ENCODE results near the gene WASHC3.

GRCh38 chr12:102093319-102093718, 31.5 kb upstream of the WASHC3 start:
- TF ChIP-seq CTCF (conservative IDR thresholded peaks at IDR 0.05; ENCODE audit: low read depth, low read length) (no peak), EZH2 (IDR thresholded peaks at IDR 0.05; ENCODE audit: low read length, unreplicated experiment) (no peak)
